HG02571 (cell line): ENCODE measurements around the gene HAND2.

Source experiments
- ATAC-seq: cut with Tn5 transposase; IDR thresholded peaks from one replicate; pipeline ENCODE4 v1.9.1; 2021; ENCODE audit warnings: mild to moderate bottlenecking, moderate library complexity; ENCODE audit not compliant: unreplicated experiment

The HAND2 gene

GRCh38 chr4:173521467-173522159 lies 8.4 kb downstream of the HAND2 start:
- no peak for ATAC-seq

DNA sequence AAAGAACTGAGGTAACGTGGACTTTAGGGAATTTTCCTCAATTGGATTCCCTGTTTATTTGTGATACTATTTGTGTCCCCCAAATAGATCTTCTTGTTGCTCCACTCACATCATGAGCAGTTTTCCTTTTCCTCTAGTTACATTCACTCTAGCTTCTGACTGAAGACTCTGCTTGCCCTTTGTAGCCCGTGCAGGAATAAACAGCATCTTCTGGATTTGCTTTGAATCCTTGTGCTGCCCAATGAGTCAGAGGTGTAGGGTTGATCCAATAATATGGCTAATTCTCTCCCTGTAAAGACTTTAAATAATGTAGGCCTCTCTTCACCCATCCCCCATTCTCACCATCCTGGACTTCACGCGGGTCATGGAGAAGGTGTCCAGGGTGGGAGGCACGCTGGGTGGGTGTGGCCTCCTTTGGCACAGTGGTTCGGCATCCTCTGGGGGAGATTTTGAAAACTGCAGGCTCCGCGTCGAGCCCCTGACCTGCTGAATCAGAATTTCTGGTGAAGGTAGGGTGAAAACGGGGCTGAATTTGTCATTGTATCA lies 9.0 kb downstream of the HAND2 start:
- ATAC-seq: no peak

GRCh38 chr4:173519111-173520101 lies 10.6 kb downstream of the HAND2 start:
- ATAC-seq: no peak

DNA sequence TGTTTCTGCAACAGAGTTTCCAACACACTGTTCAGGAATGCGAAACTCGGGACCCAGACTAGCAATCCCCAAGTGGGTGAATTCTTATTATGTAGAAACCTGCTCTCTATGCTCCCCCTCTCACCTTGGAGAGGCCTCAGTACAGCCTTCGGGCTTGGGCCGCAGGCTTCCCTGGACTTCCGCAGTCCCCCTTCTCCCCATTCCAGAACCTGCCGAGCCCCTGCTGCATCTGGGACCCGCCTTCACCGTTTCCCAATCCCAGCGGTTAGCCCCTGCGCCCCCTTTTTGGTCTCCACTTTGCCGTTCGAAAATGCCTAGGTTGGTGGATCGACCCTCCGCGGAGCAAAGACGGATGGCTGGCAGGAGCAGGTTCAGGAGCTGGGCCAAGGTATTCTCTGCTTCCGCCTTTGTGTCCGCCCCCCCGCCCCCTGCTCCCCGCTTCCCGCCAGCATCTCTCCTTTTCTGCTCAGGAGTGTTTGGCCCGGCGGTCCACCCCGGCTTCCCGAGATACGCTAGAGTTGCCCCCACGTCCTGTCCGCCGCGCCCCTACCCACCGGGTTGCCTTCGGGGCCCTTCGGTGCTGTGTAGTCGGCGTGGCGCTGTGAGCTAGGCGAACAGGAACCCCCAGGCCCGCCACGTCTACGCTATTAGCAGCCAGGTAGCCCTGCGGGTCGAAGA lies 11.5 kb downstream of the HAND2 start:
- ATAC-seq: no peak

GRCh38 chr4:173517781-173518424 lies 12.1 kb downstream of the HAND2 start:
- no peak for ATAC-seq

DNA sequence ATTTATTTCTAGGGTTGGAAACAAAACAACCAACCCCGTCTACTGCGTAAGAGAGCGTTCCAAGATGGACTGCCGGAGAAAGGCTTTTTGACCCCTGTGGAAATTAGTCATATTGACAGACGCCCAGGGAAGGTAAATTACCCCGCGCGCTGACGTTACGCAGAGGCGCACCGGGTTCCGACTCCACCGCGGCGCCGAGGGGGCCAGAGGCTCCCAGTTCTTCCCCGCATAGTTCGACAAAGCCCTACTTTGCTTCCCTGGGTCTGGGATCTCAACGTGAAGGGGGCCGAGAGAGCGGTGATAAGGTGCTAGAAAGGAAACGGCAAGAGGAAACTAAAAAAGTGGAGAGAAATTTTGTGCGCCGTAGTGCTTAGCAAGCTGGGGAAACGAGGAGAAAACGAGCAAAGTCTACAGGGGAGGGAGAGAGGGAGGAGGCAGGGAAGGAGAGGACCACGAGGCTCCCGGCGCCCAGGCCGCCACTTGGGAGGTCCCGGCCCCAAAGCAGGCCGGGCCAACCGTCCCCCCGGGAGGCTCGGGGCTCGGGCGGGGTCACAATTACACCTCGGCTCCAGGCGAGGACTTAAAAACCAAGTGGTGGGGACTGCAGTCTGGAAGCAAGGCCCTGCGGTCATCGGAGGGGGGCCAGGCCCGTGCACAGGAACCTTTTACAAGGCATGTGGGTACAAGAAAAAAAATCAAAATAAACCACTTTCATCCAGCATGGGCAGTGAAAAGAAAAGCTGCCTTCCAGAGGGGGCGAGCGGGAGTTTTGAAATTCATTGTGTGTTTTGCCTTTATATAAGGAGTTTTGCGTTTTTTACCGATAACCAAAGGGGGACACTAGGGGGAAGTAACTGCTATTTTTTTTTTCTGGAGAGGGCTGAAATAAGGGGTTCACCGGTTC lies 13.2 kb downstream of the HAND2 start:
- no peak for ATAC-seq

DNA sequence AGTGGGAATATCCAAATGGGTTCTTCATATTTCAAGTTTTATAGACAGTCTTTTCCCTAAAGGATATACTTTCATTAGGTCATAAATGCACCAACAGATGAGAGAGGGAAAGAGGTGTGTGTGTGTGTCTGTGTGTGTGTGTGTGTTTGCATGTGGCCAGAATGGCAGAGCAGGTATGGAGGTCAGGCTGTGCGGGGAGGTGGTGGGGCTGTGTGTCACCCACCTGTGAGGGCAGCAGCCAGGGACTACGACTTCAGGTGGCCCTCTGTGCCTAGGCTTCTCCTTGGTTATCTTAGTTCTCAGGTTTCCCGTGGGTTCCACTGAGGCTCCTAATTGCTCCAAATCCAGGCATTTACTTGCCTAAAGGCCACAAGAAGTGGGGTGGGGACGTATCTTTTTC lies 14.6 kb downstream of the HAND2 start:
- ATAC-seq: no peak

- no peak for ATAC-seq
Measured at GRCh38 chr4:173514641-173515217, 15.3 kb downstream of the HAND2 start.

DNA sequence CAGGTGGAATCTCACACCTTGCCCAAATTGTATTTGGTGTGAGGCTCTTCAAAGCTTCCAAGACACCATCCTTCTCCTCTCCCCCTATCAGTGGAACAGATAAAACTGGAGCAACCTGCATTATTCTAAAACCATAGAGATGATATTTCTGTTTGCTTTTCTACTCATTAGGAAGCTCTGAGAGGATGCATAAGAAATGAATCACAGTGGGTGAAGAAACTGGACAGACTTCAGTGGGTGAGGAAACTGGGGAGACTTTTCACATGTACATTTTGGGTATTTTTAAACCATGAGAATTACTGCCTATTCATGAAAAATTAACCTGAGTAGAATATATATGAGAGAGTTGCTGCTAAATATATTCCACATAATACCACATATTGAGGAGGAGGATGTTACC lies 16.4 kb downstream of the HAND2 start:
- no peak for ATAC-seq

DNA sequence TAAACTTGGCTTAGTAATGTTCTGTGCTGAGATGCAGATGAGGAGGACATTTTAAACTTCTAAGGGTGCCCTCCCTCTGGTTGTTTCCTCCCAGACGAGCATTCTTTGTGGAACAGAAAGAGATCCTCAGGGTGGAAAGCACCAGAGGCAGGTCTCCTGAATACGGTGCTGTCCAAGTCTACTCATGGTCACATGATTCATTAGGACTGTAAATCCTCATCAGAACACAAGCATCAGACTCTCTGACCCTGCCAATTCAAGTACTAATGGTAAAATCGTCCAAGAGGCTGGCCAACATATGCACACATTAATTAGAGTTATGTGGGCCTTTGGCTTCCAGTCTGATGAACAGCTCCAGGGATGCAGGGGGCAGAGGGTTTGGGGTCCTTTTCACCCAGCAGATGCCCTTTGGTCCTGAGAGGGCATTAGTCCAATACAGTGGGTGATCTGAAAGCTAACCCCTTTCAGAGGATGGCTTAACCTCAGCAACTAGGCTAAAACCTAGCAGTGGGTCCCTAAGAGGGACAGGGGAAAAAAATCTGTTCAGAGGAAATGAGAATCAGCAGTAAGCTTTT lies 18.2 kb downstream of the HAND2 start:
- ATAC-seq: no peak

GRCh38 chr4:173509036-173510001 lies 20.7 kb downstream of the HAND2 start:
- ATAC-seq: peak; percentile 28

DNA sequence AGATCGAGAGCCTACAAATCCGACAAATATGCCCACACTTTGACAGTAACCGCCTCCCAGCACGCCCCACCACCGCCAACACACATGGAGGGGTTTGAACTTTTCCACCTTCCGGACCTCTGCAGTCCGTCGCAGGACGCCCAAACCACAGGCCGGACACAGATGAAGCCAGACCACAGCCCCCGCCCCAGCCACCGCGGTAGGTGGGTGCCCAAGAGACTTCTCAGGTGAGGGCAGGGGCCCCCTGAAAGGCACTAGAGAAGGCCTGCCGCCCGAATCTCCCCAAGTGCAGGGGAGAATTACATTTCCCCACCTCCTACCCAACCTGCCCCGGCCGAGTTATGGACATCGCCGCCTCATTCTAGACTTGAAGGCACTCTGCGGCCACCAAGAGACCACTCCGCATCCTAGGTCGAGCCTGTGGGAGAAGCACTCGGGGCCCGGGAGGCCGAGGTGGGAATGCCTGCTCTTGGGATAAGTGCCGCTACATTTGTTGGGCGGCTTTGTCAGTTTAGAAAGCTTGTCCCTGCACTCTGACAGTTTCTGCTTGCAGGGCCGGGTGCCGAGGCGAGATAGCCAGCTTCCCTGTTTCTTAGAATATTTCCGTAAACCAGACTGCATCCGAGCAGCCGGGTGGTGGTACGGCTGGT lies 21.5 kb downstream of the HAND2 start:
- ATAC-seq: no peak

DNA sequence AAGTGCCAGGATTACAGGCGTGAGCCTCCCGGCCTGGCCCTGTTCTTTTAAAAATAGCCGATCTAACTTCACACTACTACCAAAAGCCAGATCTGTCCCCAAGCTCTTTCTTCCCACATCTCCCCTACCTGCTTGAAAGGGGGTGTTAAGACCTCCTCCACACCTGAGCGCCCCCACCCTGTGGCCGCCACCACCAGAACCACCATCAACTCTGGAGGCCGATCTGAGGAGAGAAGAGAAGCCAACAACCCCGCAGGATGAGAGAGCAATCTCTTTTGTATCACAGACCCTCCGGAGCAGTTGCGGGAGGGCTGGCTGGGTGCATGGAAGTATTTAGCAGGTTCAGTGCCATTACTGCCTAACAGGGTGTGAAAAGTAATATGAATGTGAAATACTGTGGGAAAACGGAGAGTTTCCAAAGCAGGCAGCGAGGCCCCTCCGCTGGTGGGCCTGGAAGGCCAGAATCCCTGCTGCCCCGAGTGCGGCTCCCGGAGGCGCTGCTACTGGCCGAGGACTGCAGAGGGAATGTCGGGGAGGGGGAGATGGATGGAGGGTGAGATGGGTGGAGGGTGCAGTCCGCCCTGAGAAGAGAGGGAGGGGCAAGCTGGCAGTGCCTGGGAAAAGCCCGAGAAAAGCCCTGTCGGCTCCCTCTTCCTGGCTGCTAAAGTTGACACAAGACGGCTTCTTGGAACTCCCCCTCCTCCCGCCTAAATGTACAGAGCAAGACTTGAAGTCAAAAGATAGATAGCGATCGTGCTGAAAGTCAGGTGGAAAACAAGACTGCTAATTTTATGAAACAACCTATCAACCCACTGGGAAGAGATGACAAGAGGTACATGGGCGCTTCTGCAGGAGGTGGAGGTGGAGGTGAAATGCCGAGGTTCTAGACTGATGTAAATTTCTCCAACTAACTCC lies 22.3 kb downstream of the HAND2 start:
- no peak for ATAC-seq

- peak; percentile 12 for ATAC-seq
Measured at GRCh38 chr4:173506597-173507211, 23.3 kb downstream of the HAND2 start.

GRCh38 chr4:173505924-173506518 lies 24.0 kb downstream of the HAND2 start:
- peak; percentile 70 for ATAC-seq

- no peak for ATAC-seq
Measured at GRCh38 chr4:173504181-173504503, 25.9 kb downstream of the HAND2 start.
